ENCODE results near the gene NQO2.
"Not testable (repeated sequence)": the region's sequence is repeated elsewhere in the genome, so short reads cannot be mapped to it uniquely, and the experiment has no call there.

Gene NQO2

DNA sequence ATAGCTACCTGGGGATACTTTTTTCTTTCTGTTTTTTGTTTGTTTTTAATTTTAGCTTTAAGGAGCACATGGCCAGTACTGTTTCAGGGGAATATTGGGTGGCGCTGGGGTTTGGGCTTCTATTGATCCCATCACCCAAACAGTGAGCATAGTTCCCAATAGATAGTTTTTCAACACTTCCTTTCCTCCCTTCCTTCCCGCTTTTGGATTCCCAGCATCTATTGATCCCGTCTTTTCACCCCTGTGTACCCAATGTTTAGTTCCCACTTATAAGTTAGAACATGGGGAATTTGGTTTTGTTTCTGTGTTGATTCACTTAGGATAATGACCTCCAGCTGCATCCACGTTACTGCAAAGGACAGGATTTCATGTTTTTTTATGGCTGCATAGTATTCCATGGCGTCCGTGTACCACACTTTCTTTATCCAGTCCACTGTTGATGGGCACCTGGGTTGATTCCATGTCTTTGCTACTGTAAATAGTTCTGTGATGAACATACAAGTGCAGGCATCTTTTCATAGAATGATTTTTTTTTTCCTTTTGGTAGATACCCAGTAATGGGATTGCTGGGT lies 20.1 kb downstream of the NQO2 start:
- no peak for TF ChIP-seq ZNF133 (tag by site-specific recombination; IDR thresholded peaks at IDR 0.05)
- peak; percentile 62 for TF ChIP-seq ZNF146 (tag by site-specific recombination; IDR thresholded peaks at IDR 0.05)
- Histone ChIP-seq H3K9me3 (ENCODE audit: control insufficient read depth, insufficient read depth, low read depth, low read length) (no peaks in the 10 kb centered on the region), H3K27ac (ENCODE audit: extremely low read depth, low read depth, low read length) (no peak overlapping the region), H3K4me3 (ENCODE audit: low read depth, low read length) (no peak overlapping the region), H3K4me1 (ENCODE audit: control insufficient read depth, insufficient read depth, low read length) (no peaks in the 10 kb centered on the region), H3K36me3 (ENCODE audit: control insufficient read depth in 2 of 2, insufficient read depth in 1 of 2, low read length in 2 of 2) (peaks cover 6 to 38% of the 10 kb centered on the region in 2 experiments; a peak in 1 of 3 replicates)
- POLR2A ChIA-PET: no interaction called here
- CTCF ChIA-PET: interaction anchor here (0.6 to 2.6 kb wide), 7 partner anchors 12 to 740 kb away, joined by 3 to 10 read pairs (median 4); no protein-coding TSS in a partner anchor

GRCh38 chr6:3020976-3021598 lies 21.4 kb downstream of the NQO2 start:
- CTCF ChIA-PET: interaction anchor here (1.0 to 2.6 kb wide), 2 partner anchors 19 to 45 kb away, joined by 4 to 10 read pairs; no protein-coding TSS in a partner anchor
- H3K4me3 ChIP-seq (ENCODE audit: low read depth, low read length); H3K9me3 ChIP-seq (ENCODE audit: control insufficient read depth, insufficient read depth, low read depth, low read length); POLR2A ChIA-PET; H3K4me1 ChIP-seq (ENCODE audit: control insufficient read depth, insufficient read depth, low read length); H3K27ac ChIP-seq (ENCODE audit: extremely low read depth, low read depth, low read length): not testable (repeated sequence)
- TF ChIP-seq, protein P1, sequence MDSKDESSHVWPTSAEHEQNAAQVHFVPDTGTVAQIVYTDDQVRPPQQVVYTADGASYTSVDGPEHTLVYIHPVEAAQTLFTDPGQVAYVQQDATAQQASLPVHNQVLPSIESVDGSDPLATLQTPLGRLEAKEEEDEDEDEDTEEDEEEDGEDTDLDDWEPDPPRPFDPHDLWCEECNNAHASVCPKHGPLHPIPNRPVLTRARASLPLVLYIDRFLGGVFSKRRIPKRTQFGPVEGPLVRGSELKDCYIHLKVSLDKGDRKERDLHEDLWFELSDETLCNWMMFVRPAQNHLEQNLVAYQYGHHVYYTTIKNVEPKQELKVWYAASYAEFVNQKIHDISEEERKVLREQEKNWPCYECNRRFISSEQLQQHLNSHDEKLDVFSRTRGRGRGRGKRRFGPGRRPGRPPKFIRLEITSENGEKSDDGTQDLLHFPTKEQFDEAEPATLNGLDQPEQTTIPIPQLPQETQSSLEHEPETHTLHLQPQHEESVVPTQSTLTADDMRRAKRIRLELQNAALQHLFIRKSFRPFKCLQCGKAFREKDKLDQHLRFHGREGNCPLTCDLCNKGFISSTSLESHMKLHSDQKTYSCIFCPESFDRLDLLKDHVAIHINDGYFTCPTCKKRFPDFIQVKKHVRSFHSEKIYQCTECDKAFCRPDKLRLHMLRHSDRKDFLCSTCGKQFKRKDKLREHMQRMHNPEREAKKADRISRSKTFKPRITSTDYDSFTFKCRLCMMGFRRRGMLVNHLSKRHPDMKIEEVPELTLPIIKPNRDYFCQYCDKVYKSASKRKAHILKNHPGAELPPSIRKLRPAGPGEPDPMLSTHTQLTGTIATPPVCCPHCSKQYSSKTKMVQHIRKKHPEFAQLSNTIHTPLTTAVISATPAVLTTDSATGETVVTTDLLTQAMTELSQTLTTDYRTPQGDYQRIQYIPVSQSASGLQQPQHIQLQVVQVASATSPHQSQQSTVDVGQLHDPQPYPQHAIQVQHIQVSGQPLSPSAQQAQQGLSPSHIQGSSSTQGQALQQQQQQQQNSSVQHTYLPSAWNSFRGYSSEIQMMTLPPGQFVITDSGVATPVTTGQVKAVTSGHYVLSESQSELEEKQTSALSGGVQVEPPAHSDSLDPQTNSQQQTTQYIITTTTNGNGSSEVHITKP (tag by site-specific recombination; IDR thresholded peaks at IDR 0.05): peak; percentile 54; the same call in 1 of the 2 replicates
- peaks cover 6 to 27% of the 10 kb centered on the region in 2 experiments; a peak in 1 of 3 replicates for H3K36me3 ChIP-seq (ENCODE audit: control insufficient read depth in 2 of 2, insufficient read depth in 1 of 2, low read length in 2 of 2)

- ChIA-PET CTCF (interaction anchor here (0.6 kb wide), 2 partner anchors 9 to 35 kb away, joined by 3 to 4 read pairs; no protein-coding TSS in a partner anchor), POLR2A (interaction anchor here (0.7 to 2.4 kb wide), 8 partner anchors 16 to 1122 kb away, joined by 3 to 9 read pairs (median 4); partner anchors contain the start of genes NQO2 and SERPINB6)
- no peak overlapping the region for H3K4me3 ChIP-seq (ENCODE audit: low read depth, low read length)
- H3K4me1 ChIP-seq (ENCODE audit: control insufficient read depth, insufficient read depth, low read length): no peaks in the 10 kb centered on the region
- H3K36me3 ChIP-seq (ENCODE audit: control insufficient read depth in 2 of 2, insufficient read depth in 1 of 2, low read length in 2 of 2): peaks cover 6 to 12% of the 10 kb centered on the region in 2 experiments; a peak in 1 of 3 replicates
- H3K9me3 ChIP-seq (ENCODE audit: control insufficient read depth, insufficient read depth, low read depth, low read length): no peaks in the 10 kb centered on the region
- H3K27ac ChIP-seq (ENCODE audit: extremely low read depth, low read depth, low read length): peak overlapping the region; percentile 62
- TF ChIP-seq ZNF146 (tag by site-specific recombination; IDR thresholded peaks at IDR 0.05): no peak
- TF ChIP-seq ZNF211 (tag by site-specific recombination; IDR thresholded peaks at IDR 0.05; ENCODE audit: low read depth): no peak
- no peak for TF ChIP-seq ZNF473 (tag by site-specific recombination; IDR thresholded peaks at IDR 0.05)
- TF ChIP-seq PRDM1 (tag by site-specific recombination; IDR thresholded peaks at IDR 0.05): no peak
- TF ChIP-seq, protein P2, sequence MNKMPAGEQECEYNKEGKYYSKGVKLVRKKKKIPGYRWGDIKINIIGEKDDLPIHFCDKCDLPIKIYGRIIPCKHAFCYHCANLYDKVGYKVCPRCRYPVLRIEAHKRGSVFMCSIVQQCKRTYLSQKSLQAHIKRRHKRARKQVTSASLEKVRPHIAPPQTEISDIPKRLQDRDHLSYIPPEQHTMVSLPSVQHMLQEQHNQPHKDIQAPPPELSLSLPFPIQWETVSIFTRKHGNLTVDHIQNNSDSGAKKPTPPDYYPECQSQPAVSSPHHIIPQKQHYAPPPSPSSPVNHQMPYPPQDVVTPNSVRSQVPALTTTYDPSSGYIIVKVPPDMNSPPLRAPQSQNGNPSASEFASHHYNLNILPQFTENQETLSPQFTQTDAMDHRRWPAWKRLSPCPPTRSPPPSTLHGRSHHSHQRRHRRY (tag by site-specific recombination; IDR thresholded peaks at IDR 0.05): no peak
- no peak for TF ChIP-seq ZBTB6 (tag by site-specific recombination; IDR thresholded peaks at IDR 0.05)
- TF ChIP-seq, protein P3, sequence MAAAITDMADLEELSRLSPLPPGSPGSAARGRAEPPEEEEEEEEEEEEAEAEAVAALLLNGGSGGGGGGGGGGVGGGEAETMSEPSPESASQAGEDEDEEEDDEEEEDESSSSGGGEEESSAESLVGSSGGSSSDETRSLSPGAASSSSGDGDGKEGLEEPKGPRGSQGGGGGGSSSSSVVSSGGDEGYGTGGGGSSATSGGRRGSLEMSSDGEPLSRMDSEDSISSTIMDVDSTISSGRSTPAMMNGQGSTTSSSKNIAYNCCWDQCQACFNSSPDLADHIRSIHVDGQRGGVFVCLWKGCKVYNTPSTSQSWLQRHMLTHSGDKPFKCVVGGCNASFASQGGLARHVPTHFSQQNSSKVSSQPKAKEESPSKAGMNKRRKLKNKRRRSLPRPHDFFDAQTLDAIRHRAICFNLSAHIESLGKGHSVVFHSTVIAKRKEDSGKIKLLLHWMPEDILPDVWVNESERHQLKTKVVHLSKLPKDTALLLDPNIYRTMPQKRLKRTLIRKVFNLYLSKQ (tag by site-specific recombination; IDR thresholded peaks at IDR 0.05; ENCODE audit: borderline replicate concordance): no peak
- no peak for TF ChIP-seq ZNF510 (tag by site-specific recombination; IDR thresholded peaks at IDR 0.05; ENCODE audit: insufficient replicate concordance)
- TF ChIP-seq ZSCAN18 (tag by site-specific recombination; IDR thresholded peaks at IDR 0.05): no peak
- TF ChIP-seq ZNF610 (tag by site-specific recombination; IDR thresholded peaks at IDR 0.05; ENCODE audit: borderline replicate concordance): no peak
- no peak for TF ChIP-seq ZNF426 (tag by site-specific recombination; IDR thresholded peaks at IDR 0.05)
- TF ChIP-seq ZNF350 (tag by site-specific recombination; IDR thresholded peaks at IDR 0.05): no peak
- TF ChIP-seq ZNF521 (tag by site-specific recombination; IDR thresholded peaks at IDR 0.05): no peak
Measured at GRCh38 chr6:3022765-3023662, 23.3 kb downstream of the NQO2 start.
